PC-3 (cell line): ENCODE measurements around the gene ZCCHC8. TPM values are rescaled to one million over a fixed set of nuclear protein-coding genes. Genes with fewer than 3 reads are reported as not detected.

Experiments
- ATAC-seq: fragments of 200-7000 bp; cut with Tn5 transposase; 2 replicates; pipeline ENCODE4 v1.9.1; 2020; ENCODE audit warnings: mild to moderate bottlenecking, moderate library complexity
- BruUV-seq: library from RNA; stranded (reverse); fragments of 400-500 nt; replicated peaks from 2 replicates; lab custom pipeline; 2021; lab: Mats Ljungman, UMichigan
- CTCF ChIA-PET: fragments of 300-600 bp; sonication (Branson Sonifier 250); formaldehyde crosslinking; loops from one replicate; lab custom pipeline; 2022; ENCODE audit warnings: antibody characterized with exemption; lab: Charles Lee
- POLR2A ChIA-PET: fragments of 300-600 bp; sonication (Branson Sonifier 250); formaldehyde crosslinking; loops from one replicate; lab custom pipeline; 2022; ENCODE audit warnings: antibody characterized with exemption; ENCODE audit not compliant: unreplicated experiment; lab: Charles Lee
- DNase-seq: peaks from one replicate; pipeline ENCODE4 v3.0.0-alpha.2; 2015
- H2AFZ ChIP-seq: fragments of 300-600 bp; sonication (generic); 2 replicates; pipeline ENCODE4 v1.6.0; 2016; ENCODE audit warnings: antibody characterized with exemption, low read length
- H3F3A ChIP-seq: fragments of 300-600 bp; sonication (generic); one replicate; pipeline ENCODE4 v1.6.0; 2017; ENCODE audit warnings: antibody characterized with exemption, low read length, control low read depth, mild to moderate bottlenecking; ENCODE audit not compliant: unreplicated experiment
- H3K27ac ChIP-seq: fragments of 300-600 bp; sonication (generic); 2 replicates; pipeline ENCODE4 v1.5.1; 2016; ENCODE audit warnings: mild to moderate bottlenecking, low read length
- H3K27me3 ChIP-seq: fragments of 300-600 bp; sonication (generic); 2 replicates; pipeline ENCODE4 v1.6.1; 2016; ENCODE audit warnings: low read length, mixed read lengths
- H3K36me3 ChIP-seq: fragments of 300-600 bp; sonication (generic); 2 replicates; pipeline ENCODE4 v1.6.1; 2016; ENCODE audit warnings: low read depth, mixed run types, low read length, mixed read lengths
- H3K4me1 ChIP-seq: fragments of 300-600 bp; sonication (generic); 2 replicates; pipeline ENCODE4 v1.5.1; 2016; ENCODE audit warnings: low read length; ENCODE audit not compliant: insufficient read depth
- H3K4me2 ChIP-seq: fragments of 300-600 bp; sonication (generic); 2 replicates; pipeline ENCODE4 v1.6.0; 2016; ENCODE audit warnings: low read length
- H3K4me3 ChIP-seq: fragments of 300-600 bp; sonication (generic); 2 replicates; pipeline ENCODE4 v1.5.1; 2016; ENCODE audit warnings: mild to moderate bottlenecking, low read length, mixed read lengths
- H3K79me2 ChIP-seq: fragments of 300-600 bp; sonication (generic); 2 replicates; pipeline ENCODE4 v1.6.1; 2017; ENCODE audit warnings: low read length, mixed read lengths
- H3K9ac ChIP-seq: fragments of 300-600 bp; sonication (generic); 2 replicates; pipeline ENCODE4 v1.6.0; 2016; ENCODE audit warnings: mild to moderate bottlenecking, low read length
- H3K9me2 ChIP-seq: fragments of 300-600 bp; sonication (generic); replicated peaks from 2 replicates; pipeline ENCODE4 v1.6.1; 2016; ENCODE audit warnings: mixed run types, low read length, mixed read lengths
- H3K9me3 ChIP-seq: fragments of 300-600 bp; sonication (generic); 2 replicates; pipeline ENCODE4 v1.6.1; 2016; ENCODE audit warnings: low read length, mixed read lengths
- H4K20me1 ChIP-seq: fragments of 300-600 bp; sonication (generic); 2 replicates; pipeline ENCODE4 v1.6.1; 2016; ENCODE audit warnings: low read length, mixed read lengths
- CTCF ChIP-seq: fragments of 300-600 bp; sonication (generic); conservative IDR thresholded peaks from 2 replicates; pipeline ENCODE4 v1.5.1; 2017; ENCODE audit warnings: antibody characterized with exemption, low read depth, mild to moderate bottlenecking, low read length
- EZH2 ChIP-seq: fragments of 300-600 bp; sonication (generic); IDR thresholded peaks from one replicate; pipeline ENCODE4 v1.6.1; 2017; ENCODE audit warnings: antibody characterized with exemption, mild to moderate bottlenecking, low read length; ENCODE audit not compliant: unreplicated experiment
- EZH2phosphoT487 ChIP-seq: fragments of 300-600 bp; sonication (generic); IDR thresholded peaks from 2 replicates; pipeline ENCODE4 v1.6.1; 2018; ENCODE audit warnings: mild to moderate bottlenecking, antibody characterized with exemption, low read length, borderline replicate concordance
- intact Hi-C: fragments of 100-400 bp; cut with micrococcal nuclease; formaldehyde crosslinking; loops from 2 replicates; pipeline ENCODE4 v1.9.0; 2023
- total RNA-seq: library from RNA; depleted of rRNA; stranded (reverse); fragments of >200 nt; gene quantifications from 2 replicates; pipeline ENCODE4 v1.2.3, GENCODE V29; 2014

The ZCCHC8 gene
- total RNA-seq, 1 experiment from 2014 or later = 14.4 TPM

- Histone ChIP-seq H3K9me3 (no peaks in the 10 kb centered on the region), H3K4me3 (peak overlapping the region; percentile 83; the same call in 1 of the 2 replicates), H3K9me2 (no peaks in the 10 kb centered on the region), H3K79me2 (peaks cover 41% of the 10 kb centered on the region), H2AFZ (peak overlapping the region; percentile 20; the same call in 1 of the 2 replicates), H3K9ac (no peak overlapping the region), H4K20me1 (no peaks in the 10 kb centered on the region), H3K27me3 (no peaks in the 10 kb centered on the region), H3K4me1 (peaks cover 19% of the 10 kb centered on the region), H3F3A (peaks cover 28% of the 10 kb centered on the region), H3K36me3 (peaks cover 32% of the 10 kb centered on the region), H3K4me2 (peak overlapping the region; percentile 65), H3K27ac (no peak overlapping the region)
- TF ChIP-seq EZH2phosphoT487 (no peak), EZH2 (no peak), CTCF (no peak)
- ChIA-PET CTCF (interaction anchor here (0.6 to 1.5 kb wide), 2 partner anchors 30 to 102 kb away, joined by 3 to 8 read pairs; no protein-coding TSS in a partner anchor), POLR2A (interaction anchor here (0.6 to 1.5 kb wide), 4 partner anchors 22 to 1972 kb away, joined by 3 to 5 read pairs (median 4); no protein-coding TSS in a partner anchor)
- DNase-seq (no peak), ATAC-seq (no peak)
- no TSS peak for BruUV-seq
- intact Hi-C loops = loop anchor here (1.0 kb wide), 2 partner anchors 26 to 101 kb away; partner anchors contain the start of gene KNTC1
Measured at GRCh38 chr12:122501489-122501989, 807 bp upstream of the ZCCHC8 start.

- peak; percentile 39 for ATAC-seq
- H3K4me1 ChIP-seq = peaks cover 19% of the 10 kb centered on the region
- peak overlapping the region; percentile 83 for H3K4me3 ChIP-seq
- H3K27me3 ChIP-seq = no peaks in the 10 kb centered on the region
- TF ChIP-seq EZH2phosphoT487 (no peak), EZH2 (no peak), CTCF (no peak)
- ChIA-PET CTCF (interaction anchor here (1.5 kb wide), 1 partner anchor 101 kb away, joined by 8 read pairs; no protein-coding TSS in a partner anchor), POLR2A (interaction anchor here (0.6 to 1.5 kb wide), 7 partner anchors 11 to 100 kb away, joined by 3 to 5 read pairs (median 3); partner anchors contain the start of genes KNTC1 and RSRC2)
- peaks cover 23% of the 10 kb centered on the region for H3K36me3 ChIP-seq
- H3K79me2 ChIP-seq = peaks cover 52% of the 10 kb centered on the region
- H2AFZ ChIP-seq = peak overlapping the region; percentile 86
- peak overlapping the region; percentile 92 for H3K4me2 ChIP-seq
- peak overlapping the region; percentile 90 for H3K9ac ChIP-seq
- BruUV-seq = TSS peak; percentile 47
- H3F3A ChIP-seq = peaks cover 24% of the 10 kb centered on the region
- H3K9me3 ChIP-seq = no peaks in the 10 kb centered on the region
- intact Hi-C loops = no loop called here
- H4K20me1 ChIP-seq = no peaks in the 10 kb centered on the region
- peak; percentile 70 for DNase-seq
- H3K9me2 ChIP-seq = no peaks in the 10 kb centered on the region
- peak overlapping the region; percentile 79 for H3K27ac ChIP-seq
Measured at GRCh38 chr12:122499991-122500684, 594 bp downstream of the ZCCHC8 start.
